Activated CD8-positive, alpha-beta memory T cell treated with anti-CD3 and anti-CD28 coated beads, Interleukin-2, amount 50 U/mL, for 24 hours (primary cell): ENCODE data around the gene TARS3.
"Not testable (repeated sequence)": the region's sequence is repeated elsewhere in the genome, so short reads cannot be mapped to it uniquely, and the experiment has no call there.

Experiments
- DNase-seq: peaks from one replicate; pipeline ENCODE4 v3.0.0-alpha.2; 2020; ENCODE audit errors: extremely low read depth

The TARS3 gene

DNA sequence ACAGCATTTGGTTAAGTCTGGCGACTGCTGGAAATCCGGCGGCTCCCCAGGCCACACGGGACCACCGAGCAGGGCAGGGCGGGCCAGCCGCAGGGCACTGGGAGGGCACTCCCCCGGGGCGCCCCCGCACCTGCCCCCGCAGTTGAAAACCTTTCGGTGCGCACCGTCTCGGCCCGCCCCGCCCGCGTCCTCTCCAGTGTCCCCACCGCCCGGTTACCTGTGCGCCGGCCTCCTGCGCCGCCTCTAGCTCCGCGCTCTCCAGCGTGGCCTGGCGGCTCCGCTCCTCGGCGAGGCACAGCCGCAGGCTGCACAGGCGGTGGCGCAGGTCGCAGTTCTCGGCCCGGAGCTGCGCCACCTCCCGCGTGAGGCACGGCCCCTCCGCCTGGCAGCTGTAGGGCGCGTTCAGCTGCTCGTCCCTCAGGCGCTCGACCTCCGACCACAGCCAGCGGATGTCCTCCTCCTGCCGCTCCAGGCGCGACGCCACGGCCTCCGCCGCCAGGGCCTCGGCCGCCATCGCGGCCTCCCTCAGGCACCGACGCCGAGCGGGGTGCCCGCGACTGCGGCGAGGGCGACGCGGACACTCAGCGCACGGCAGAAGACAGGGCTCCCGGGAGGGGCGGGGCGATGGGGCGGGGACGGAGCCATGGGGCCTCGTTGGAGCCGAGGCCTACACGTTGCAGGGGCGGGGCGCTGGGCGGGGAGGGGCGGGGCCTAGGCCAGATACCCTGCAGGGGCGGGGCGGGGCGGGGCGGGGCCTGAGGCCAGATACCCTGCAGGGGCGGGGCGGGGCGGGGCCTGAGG is at the start of gene TARS3:
Gene TARS3 (minus strand): TSS at position 600 of the 801 bp plus-strand sequence. CDS start 86 bp downstream, at position 514.
- DNase-seq: peak; percentile 86

- no peak for DNase-seq
Observed at GRCh38 chr15:101773496-101774100, 49.3 kb upstream of the TARS3 start.

DNA sequence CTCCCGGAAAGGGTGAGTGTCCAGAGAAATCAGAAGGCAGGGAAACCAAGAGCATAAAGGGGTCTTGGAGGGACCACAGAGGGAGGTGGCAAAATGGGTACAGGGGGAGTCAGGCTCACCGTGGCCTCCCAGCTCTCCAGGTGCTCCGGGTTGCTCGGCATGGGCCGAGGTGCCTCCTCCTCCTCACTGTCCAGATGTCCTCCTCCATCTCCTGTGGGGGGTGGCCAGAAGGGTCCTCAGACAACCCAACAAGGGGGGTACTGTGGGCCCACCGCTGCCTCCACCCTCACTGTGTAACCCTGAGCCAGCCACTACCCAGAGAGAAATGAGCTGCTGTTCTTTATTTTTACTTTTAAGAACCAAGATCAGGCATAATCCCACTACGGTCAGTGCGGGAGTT is 48.6 kb upstream of the TARS3 start:
- no peak for DNase-seq

- not testable (repeated sequence) for DNase-seq
Observed at GRCh38 chr15:101767083-101767640, 42.9 kb upstream of the TARS3 start.

GRCh38 chr15:101765772-101766456 is 41.6 kb upstream of the TARS3 start:
- DNase-seq: no peak

GRCh38 chr15:101765340-101765671 is 41.0 kb upstream of the TARS3 start:
- not testable (repeated sequence) for DNase-seq

GRCh38 chr15:101764669-101765339 is 40.5 kb upstream of the TARS3 start:
- not testable (repeated sequence) for DNase-seq

DNA sequence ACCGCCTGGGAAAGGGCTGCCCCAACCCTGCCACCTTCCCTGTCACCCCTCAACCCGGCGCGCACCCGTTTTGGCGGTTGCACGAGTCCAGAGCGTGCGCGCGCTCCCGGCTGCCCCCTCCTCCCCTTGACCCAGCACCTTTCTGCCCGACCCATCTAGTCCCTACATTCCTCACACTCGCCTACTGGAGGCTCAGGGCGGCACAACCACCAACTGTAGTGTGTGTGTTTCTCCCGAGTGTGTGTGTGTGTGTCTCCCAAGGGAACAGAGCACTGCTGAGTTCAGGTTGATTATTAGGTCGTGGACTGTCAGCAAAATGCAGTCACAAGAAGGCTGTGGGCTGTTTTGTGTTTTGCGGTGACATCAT is 22.4 kb upstream of the TARS3 start:
- DNase-seq: not testable (repeated sequence)

DNA sequence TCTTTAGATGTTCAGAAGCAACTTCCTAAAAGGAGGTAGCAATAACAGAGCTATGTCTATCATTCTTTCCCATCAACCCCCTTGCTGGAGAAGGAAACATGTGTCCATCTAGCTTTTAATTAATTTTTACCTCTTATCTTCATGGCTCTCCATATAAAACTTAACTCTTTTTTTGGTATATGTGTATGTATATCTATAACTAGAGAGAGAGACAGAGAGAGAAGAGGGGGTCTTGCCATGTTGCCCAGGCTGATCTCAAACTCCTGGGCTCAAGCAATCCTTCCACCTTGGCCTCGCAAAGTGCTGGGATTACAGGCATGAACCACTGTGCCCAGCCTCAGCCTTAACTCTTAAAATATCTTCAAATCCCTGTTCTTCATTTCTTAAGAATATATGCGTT is 10.6 kb upstream of the TARS3 start:
- not testable (repeated sequence) for DNase-seq

DNA sequence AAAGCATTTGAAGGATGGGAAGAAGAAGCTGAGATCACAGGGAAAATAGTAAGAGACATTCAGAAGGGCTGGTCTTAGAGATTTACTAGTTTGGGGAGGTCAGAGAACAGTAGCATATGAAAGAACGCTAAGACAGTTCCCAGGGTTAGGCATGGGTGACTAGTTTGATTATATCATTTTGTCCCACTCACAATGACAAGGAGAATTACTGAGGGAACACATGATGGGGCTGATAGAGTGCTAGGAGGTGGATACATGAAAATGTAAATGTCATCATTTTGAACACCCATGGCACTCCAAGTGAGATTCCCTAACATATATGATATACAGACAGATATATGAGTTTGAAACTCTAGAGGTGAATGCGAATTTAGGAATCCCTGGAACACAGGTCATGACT is 9.3 kb upstream of the TARS3 start:
- DNase-seq: no peak

- DNase-seq: no peak
Observed at GRCh38 chr15:101732772-101733171, 8.5 kb upstream of the TARS3 start.

DNA sequence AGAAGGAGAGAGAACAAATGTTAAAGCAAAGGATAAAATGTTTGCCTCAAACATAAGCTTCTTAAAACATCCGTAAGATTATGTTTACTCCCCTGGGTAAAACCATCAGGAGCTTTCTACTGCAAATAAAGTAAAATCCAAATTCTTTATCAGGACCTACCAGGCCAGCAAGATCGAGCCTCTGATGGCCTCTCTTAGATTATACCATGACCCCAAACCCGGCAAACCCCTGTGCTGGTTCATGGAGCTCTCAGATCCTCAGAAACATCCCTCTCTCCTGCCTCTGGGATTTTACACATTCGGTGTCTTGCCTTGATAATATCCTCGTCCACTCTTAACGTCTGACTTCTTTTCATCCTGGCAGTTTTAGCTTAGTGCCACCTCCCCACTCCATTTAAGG is 7.5 kb upstream of the TARS3 start:
- DNase-seq: no peak

GRCh38 chr15:101727186-101727585 is 2.9 kb upstream of the TARS3 start:
- no peak for DNase-seq

- DNase-seq: no peak
Observed at GRCh38 chr15:101725073-101725472, 800 bp upstream of the TARS3 start.

DNA sequence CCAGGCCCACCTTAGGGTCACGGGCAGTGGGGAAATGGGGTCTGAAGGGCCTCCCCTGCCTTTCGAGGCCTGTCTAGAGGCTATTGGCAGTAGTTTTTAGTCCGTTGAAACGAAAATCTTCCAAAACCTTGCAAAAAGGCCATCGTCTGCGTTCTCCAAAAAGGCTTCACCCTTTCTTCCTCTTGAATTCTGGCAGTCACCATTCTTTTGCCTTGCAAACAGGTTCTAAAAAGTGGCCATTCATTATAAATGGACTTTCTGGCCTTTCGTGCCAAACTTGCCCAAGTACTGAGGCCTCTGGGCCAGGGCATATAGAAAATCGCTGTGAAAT is 367 bp upstream of the TARS3 start:
- DNase-seq: no peak

DNA sequence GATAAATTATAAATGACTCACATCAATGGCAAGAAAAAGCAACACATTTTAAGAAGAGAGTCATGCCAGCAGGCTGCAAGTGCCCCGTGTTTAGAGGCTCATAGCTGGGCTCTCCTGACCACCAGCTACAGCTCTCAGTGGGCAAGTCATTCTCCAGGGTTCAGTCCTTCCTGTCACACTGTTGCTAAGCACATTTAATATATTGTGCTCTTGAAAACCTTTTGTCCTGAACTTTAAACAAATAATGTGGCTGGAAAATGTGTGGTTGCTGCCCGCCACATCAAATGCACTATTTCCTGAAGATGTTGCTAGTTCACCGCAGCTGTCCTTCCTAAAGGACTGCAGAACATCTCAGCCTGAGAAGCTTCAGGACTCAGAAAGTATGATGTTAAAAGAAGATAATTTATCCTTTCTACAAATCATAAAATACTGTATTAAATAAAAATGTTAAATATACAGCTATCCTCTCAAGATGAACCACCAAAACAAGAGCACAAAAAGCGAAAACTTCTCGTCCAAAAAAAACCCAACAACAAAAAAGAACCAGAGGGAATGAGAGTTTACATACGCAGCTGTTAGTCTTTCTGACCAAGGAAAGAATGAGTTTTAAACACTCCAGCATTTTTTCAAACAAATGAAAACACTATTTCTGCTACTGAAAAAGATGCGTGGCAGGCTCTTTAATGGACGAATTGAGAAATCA is 951 bp downstream of the TARS3 start:
- DNase-seq: no peak

DNA sequence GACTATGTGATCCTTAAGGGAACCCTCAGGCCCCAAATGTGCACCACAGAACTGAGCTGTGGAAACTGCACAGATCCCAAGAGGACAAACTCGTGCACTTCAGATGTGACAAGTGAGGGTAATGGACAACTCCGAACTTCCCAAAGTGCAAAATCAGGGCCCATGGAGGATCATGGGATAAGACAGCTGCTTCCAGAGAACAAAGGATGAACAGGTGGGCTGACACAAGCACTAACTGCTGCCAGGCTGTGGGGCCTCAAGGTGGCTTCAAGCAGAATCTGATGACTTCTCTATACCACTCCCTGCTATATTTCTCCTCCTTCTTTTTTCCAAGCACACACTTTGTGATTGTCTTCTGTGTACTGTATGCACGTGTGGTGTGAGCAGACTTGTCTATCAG is 5.4 kb downstream of the TARS3 start:
- no peak for DNase-seq

- no peak for DNase-seq
Observed at GRCh38 chr15:101712078-101712477, 12.2 kb downstream of the TARS3 start.

- DNase-seq: no peak
Observed at GRCh38 chr15:101710806-101711205, 13.5 kb downstream of the TARS3 start.

DNA sequence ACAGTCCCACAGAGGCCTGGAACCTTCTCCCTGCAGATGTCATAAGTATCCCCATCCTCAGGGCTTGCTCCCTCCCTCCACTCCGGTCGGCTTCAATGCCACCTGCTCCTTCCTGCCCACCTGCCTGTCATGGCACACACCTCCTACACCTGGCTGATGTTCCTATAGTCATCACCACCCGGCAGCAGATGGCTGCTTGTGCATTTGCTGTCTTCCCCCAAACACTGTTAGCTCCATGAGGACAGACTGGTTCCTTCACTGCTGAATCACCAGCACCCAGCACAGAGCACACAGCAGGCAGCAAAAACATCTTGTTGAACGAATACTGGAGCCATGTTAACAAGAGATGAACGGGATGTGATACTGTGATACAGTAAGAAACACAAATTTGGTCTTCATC is 14.8 kb downstream of the TARS3 start:
- no peak for DNase-seq

DNA sequence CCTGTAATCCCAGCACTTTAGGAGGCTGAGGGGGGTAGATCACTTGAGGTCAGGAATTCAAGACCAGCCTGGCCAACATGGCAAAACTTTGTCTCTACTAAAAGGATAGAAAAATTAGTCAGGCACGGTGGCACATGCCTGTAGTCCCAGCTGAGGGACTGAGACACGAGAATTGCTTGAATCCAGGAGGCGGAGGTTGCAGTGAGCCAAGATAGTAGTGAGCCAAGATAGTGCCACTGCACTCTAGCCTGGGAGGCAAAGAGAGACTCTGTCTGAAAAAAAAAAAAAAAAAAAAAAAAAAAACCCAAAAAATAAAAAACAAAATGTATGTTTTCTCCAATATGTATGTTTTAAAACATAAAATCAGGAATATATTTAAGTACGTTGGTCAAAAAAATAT is 16.3 kb downstream of the TARS3 start:
- no peak for DNase-seq

GRCh38 chr15:101702077-101702476 is 22.2 kb downstream of the TARS3 start:
- no peak for DNase-seq
